SH-SY5Y (cell line): ENCODE results near the gene DENND1C.

Source experiments
- GATA2 ChIP-seq: IDR thresholded peaks from 2 replicates; pipeline ENCODE4 v1.6.1; 2011; ENCODE audit warnings: mild to moderate bottlenecking, low read depth, low read length
- GATA3 ChIP-seq: IDR thresholded peaks from 2 replicates; pipeline ENCODE4 v1.6.1; 2011; ENCODE audit warnings: low read depth, mild to moderate bottlenecking, low read length, moderate library complexity

DENND1C gene

DNA sequence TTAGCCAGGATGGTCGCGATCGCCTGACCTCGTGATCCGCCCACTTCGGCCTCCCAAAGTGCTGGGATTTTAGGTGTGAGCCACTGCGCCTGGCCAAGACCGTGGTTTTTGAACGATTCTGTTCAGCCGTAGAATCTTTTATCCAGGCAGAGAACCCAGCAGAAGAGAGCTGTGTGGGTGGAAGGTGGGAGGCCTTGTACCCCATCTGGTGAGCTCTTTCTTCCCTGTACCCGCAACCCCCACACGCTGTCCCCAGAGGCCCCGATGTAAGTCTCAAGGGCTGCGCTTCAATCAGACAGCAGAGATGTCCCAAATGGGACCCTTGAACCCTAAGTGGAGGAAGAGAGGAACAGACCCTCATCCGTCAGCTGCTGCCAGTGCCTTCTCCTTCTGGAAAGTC lies 25.7 kb downstream of the DENND1C start:
- TF ChIP-seq GATA3 (no peak), GATA2 (no peak)

DNA sequence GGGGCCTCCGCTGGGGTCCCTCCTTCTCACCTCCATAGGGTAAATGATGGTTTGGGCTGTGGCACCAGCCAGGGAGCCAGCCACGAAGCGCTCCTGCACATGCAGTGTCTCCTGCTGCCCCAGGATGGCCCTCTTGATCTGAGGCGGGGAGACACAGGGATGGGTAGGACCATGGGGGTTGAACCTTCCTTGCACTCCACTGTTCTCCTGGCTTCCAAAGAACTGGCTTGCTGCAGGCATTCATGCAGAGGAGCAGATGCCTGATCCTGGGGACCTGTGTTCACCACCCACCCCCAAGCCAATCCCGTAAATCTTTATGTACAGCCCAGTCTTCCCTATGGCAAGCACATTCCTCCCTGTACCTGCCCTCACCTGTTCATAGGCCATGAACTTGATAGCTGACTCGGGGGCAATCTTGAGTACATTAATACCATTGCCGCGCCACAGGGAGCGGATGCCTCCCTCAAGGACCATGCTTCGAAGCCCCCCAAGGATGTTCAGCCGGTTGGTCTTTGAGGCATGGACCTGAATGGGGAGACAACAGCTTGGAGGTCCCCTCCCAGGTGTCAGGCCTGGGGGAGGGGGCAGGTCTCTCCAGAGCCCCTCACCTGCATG lies 27.5 kb downstream of the DENND1C start:
- TF ChIP-seq GATA3 (no peak), GATA2 (no peak)

DNA sequence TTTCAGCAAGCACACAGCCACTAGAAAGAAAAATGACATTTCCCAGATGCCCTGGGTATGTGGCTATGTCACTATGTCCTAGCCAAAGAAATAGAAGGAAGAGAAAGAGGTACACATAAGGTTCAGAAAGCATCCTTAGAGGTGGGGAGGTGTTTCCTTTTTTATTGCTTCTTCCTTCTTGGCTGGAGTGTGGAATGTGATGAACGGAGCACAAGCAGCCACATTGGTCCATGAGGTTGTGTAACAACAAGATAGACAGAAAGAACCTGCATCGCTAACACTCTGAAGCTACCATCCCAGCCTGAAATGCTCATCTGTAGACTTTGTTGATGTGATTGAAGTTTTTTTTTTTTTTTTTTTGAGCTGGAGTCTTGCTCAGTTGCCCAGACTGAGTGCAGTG lies 28.7 kb downstream of the DENND1C start:
- no peak for TF ChIP-seq GATA2
- no peak for TF ChIP-seq GATA3

DNA sequence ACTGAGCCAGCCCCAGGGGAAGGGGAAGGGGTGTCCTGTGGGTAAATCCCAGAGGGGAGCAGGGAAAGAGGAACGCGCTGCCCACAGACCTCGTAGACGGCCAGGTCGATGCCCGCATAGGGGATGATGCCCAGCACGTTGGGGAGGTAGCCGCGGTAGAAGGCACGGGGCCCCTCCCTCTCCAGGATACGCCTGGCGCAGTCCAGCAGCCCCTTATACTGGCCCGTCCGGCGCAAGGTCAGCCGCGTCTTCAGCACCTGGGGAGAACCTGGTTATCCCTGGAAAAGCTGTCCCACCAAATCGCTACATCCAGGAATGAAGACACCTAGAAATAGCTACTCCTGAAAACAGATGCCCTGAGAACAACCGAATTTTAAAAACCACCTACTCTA lies 29.4 kb downstream of the DENND1C start:
- no peak for TF ChIP-seq GATA2
- no peak for TF ChIP-seq GATA3

DNA sequence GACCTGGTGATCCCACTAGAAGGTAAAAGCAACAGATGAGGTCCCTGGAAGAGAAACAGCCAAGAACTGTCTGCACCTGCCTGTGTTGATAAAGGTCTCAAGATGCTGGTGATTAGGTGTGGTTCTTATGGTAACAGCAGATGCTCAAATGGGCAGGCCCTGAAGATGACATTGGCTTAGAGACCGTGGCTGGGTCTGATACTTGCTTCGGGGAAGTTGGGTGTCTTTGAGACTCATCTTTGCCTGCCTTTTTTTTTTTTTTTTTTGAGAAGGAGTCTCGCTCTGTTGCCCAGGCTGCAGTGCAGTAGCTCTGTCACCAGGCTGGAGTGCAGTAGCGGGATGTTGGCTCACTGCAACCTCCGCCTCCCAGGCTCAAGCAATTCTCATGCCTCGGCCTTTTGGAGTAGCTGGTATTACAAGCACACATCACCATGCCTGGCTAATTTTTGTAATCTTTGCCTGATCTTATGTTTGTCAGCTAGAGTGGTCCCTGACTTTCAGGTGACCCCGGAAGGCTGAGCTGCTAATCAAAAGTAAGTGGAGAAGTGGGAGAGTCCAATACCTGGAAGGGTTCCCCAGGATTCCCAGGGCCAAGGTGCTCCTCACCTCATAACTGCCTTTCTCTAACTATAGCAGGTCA lies 29.9 kb downstream of the DENND1C start:
- TF ChIP-seq GATA2 (no peak), GATA3 (no peak)

DNA sequence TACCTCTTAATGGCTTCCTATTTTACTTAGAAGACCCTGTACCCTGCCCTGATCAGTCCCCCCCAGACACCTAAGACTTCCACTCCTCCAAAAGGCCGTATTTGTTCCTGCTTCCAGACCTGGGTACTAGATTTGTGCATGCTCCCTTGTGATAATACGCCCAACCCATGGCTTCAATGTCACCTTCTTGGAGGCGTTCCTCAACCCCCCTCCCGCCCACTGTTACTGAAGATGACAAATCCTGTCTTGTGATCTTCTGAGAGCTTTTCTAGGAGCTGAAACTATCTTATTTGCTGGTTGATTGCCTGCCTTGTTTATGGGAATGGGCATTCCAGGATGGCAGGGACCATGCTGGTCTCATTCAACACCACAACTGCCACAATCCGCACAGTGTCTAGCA lies 31.4 kb downstream of the DENND1C start:
- TF ChIP-seq GATA3 (no peak), GATA2 (no peak)

- no peak for TF ChIP-seq GATA3
- TF ChIP-seq GATA2: no peak
Observed at GRCh38 chr19:6448045-6448444, 33.5 kb downstream of the DENND1C start.

DNA sequence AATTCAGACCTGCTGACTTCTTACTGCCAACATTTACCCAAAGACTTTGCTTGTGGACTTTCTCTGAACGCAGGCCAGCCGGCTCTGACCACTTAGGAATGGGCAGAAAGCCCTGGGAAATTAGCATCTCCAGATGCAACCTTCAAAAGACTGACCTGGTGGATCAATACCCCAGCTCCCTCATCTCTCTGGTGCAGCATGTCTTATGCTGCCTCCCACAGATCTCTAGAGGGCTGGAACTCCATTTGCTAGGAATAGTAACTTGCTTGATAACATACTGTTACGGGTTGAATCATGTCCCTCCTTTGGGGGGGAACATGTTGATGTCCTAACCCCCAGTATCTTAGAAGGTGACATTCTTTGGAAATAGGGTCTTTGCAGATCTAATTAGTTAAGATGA lies 35.1 kb downstream of the DENND1C start:
- TF ChIP-seq GATA2 (no peak), GATA3 (no peak)

DNA sequence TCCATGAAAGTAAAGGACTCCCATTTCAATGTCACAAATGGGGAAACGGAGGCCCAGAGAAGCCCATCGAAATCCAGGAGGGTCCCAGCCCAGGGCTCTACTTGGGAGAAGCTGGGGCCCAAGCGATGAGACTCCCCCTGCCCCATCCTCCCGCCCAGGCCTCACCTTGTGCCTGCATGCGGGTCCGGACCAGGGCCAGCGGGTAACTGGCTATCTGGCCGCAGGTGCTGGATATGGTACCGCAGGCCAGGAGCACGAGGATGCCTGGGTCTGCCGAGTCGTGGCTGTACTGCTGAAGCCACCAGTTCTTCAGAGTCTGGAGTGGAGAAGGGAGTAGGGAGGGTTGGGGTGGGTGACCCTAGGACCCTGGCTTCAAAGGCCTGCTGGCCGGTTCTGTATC lies 37.6 kb downstream of the DENND1C start:
- no peak for TF ChIP-seq GATA3
- no peak for TF ChIP-seq GATA2

- TF ChIP-seq GATA2 (no peak), GATA3 (no peak)
Observed at GRCh38 chr19:6442087-6442688, 39.4 kb downstream of the DENND1C start.

DNA sequence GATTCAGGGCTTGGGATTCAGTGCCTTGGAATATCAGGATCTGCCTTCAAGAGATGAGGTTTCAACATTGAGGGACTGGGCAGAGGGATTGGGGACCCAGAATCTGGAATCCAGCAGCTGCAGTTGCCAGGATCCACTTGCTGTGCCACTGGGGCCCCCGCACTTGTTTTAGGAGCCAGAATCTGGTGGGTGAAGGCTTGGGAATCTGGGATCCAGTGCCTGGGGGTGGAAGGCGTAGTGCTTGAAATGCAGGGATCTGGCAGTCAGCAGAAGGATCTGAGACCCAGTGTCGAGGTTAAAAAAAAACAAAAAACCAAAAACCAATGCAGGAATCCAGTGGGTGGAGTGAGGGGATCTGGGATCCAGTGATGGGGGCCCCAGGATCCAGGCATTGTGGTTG lies 40.7 kb downstream of the DENND1C start:
- TF ChIP-seq GATA2: no peak
- no peak for TF ChIP-seq GATA3

DNA sequence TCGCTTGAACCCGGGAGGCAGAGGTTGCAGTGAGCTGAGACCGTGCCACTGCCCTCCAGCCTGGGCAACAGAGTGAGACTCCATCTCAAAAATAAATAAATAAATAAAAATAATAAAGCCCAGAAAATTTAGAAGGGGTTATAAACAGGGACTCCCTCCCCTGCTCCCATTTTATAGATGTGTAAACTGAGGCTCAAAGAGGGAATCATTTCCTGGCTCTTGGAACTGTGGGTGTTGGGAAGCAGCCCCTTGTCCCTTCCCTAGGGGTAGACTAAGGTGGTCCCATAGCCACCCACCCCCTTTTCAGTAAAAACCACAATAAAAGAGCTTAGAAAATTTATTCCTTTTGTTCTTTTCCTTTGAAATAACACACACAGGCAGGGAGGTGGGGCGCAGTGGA lies 41.8 kb downstream of the DENND1C start:
- TF ChIP-seq GATA3: no peak
- no peak for TF ChIP-seq GATA2

DNA sequence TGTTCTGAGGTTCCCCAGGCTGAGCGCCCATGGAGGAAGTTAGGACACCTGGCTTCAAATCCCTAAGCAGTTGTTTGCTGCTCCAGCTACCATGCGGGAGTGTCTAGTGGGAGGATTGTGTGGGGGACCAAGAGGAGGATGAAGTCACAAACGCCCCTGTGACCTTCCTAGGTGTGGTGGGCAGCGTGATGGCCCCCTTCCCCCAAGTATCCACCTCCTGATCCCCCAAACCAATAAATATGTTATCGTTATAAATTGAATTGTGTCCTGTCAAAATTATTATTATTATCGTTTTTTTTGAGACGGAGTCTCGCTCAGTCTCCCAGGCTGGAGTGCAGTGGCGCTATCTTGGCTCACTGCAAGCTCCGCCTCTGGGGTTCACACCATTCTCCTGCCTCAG lies 47.9 kb downstream of the DENND1C start, which contains the start of gene SLC25A41:
Gene SLC25A41, minus strand, starts transcription at position 101 of the 400 bp plus-strand sequence. Its CDS starts 70 bp downstream, at position 31.
- TF ChIP-seq GATA3 (no peak), GATA2 (no peak)

- TF ChIP-seq GATA3 (no peak), GATA2 (no peak)
Observed at GRCh38 chr19:6433165-6433564, 48.4 kb downstream of the DENND1C start.

- TF ChIP-seq GATA3 (no peak), GATA2 (no peak)
Observed at GRCh38 chr19:6431891-6432290, 49.7 kb downstream of the DENND1C start.
